Prostate gland (tissue), 2 donors: ENCODE results near the gene NUS1.

ENCODE experiments used
- CTCF ChIP-seq, 4 experiments: fragments of 200-600 bp in 2 of 4; fragments of 450-650 bp in 2 of 4; sonication (generic) in 2 of 4; IDR thresholded peaks; 1 replicate in 3 of 4; 2 replicates in 1 of 4; pipeline ENCODE4 v1.5.1; 2016 to 2019; ENCODE audit warnings: antibody characterized with exemption in 4 of 4, mild to moderate bottlenecking in 2 of 4, moderate library complexity in 2 of 4
- POLR2A ChIP-seq: fragments of 450-650 bp; IDR thresholded peaks from one replicate; pipeline ENCODE4 v1.6.1; 2016; ENCODE audit warnings: antibody characterized with exemption, mild to moderate bottlenecking
- POLR2AphosphoS5 ChIP-seq: sonication (generic); formaldehyde crosslinking; IDR thresholded peaks from one replicate; pipeline ENCODE4 v1.6.1; 2017; ENCODE audit warnings: antibody characterized with exemption

- TF ChIP-seq POLR2A (no peak), CTCF (IDR thresholded peaks at IDR 0.05) (no peak), POLR2AphosphoS5 (no peak)
Measured at GRCh38 chr6:117733341-117733740, 58.1 kb downstream of the NUS1 start.
